Neuronal stem cell (in vitro differentiated cells): Measurements from ENCODE around the gene CMC4. TPM values are rescaled to one million over a fixed set of nuclear protein-coding genes. Genes with fewer than 3 reads are reported as not detected.
A peak's percentile ranks its signal among the peaks of the same experiment; 100 is the strongest.

Source experiments
- DNase-seq: peaks from one replicate; pipeline ENCODE4 v3.0.0-alpha.2; 2013; ENCODE audit warnings: low spot score
- H2AFZ ChIP-seq: one replicate; pipeline ENCODE4 v1.6.1; 2013; ENCODE audit warnings: mild to moderate bottlenecking, low read length, inconsistent platforms
- H2AK5ac ChIP-seq: 2 replicates; pipeline ENCODE4 v1.6.1; 2013; ENCODE audit warnings: low read depth, mild to moderate bottlenecking, inconsistent platforms, low read length, moderate library complexity, mixed read lengths
- H2BK120ac ChIP-seq: 2 replicates; pipeline ENCODE4 v1.6.1; 2013; ENCODE audit warnings: low read depth, mild to moderate bottlenecking, inconsistent platforms, low read length, moderate library complexity, mixed read lengths
- H2BK12ac ChIP-seq: one replicate; pipeline ENCODE4 v1.6.1; 2013; ENCODE audit warnings: low read length, inconsistent platforms
- H2BK15ac ChIP-seq: 2 replicates; pipeline ENCODE4 v1.6.1; 2013; ENCODE audit warnings: mild to moderate bottlenecking, low read length, inconsistent platforms, mixed read lengths
- H2BK5ac ChIP-seq: one replicate; pipeline ENCODE4 v1.6.1; 2013; ENCODE audit warnings: inconsistent platforms, mild to moderate bottlenecking, low read length, moderate library complexity
- H3K14ac ChIP-seq: one replicate; pipeline ENCODE4 v1.6.1; 2013; ENCODE audit warnings: low read length, inconsistent platforms
- H3K18ac ChIP-seq: 2 replicates; pipeline ENCODE4 v1.6.1; 2013; ENCODE audit warnings: low read length, inconsistent platforms
- H3K23ac ChIP-seq: 2 replicates; pipeline ENCODE4 v1.6.1; 2013; ENCODE audit warnings: low read depth, mild to moderate bottlenecking, mixed read lengths, low read length, inconsistent platforms; ENCODE audit not compliant: poor library complexity
- H3K27ac ChIP-seq: replicated peaks from 3 replicates; pipeline ENCODE4 v1.5.1; 2013; ENCODE audit warnings: low read length, inconsistent platforms
- H3K27me3 ChIP-seq, 3 experiments: 2 replicates each; pipeline ENCODE4 v1.6.1; 2013; ENCODE audit warnings: low read length in 3 of 3, mild to moderate bottlenecking in 2 of 3, inconsistent platforms in 1 of 3, low read depth in 1 of 3, mixed read lengths in 1 of 3, moderate library complexity in 1 of 3; ENCODE audit not compliant: control insufficient read depth in 3 of 3, insufficient read depth in 3 of 3
- H3K36me3 ChIP-seq, 2 donors: replicated peaks in 1 of 2; 2 replicates each; pipeline ENCODE4 v1.6.1; 2013; ENCODE audit warnings: low read length in 2 of 2; ENCODE audit not compliant: control insufficient read depth in 2 of 2, insufficient read depth in 2 of 2
- H3K4ac ChIP-seq: 2 replicates; pipeline ENCODE4 v1.6.1; 2013; ENCODE audit warnings: inconsistent platforms, mild to moderate bottlenecking, low read length, moderate library complexity
- H3K4me1 ChIP-seq, 2 donors: 1 replicate in 1 of 2; 2 replicates in 1 of 2; pipeline ENCODE4 v1.6.1; 2013; ENCODE audit warnings: low read length in 2 of 2, low read depth in 1 of 2; ENCODE audit not compliant: control insufficient read depth in 2 of 2, insufficient read depth in 1 of 2
- H3K4me2 ChIP-seq: one replicate; pipeline ENCODE4 v1.6.1; 2013; ENCODE audit warnings: mild to moderate bottlenecking, low read length, inconsistent platforms; ENCODE audit not compliant: insufficient read depth, poor library complexity, severe bottlenecking
- H3K4me3 ChIP-seq, 2 donors: 2 replicates each; pipeline ENCODE4 v1.5.1; 2013; ENCODE audit warnings: low read length in 2 of 2, mild to moderate bottlenecking in 2 of 2, inconsistent platforms in 1 of 2, moderate library complexity in 1 of 2
- H3K79me1 ChIP-seq: one replicate; pipeline ENCODE4 v1.6.1; 2013; ENCODE audit warnings: low read depth, mild to moderate bottlenecking, inconsistent platforms, low read length, moderate library complexity
- H3K9ac ChIP-seq: one replicate; pipeline ENCODE4 v1.6.1; 2013; ENCODE audit warnings: mild to moderate bottlenecking, low read depth, low read length, inconsistent platforms; ENCODE audit not compliant: poor library complexity
- H3K9me3 ChIP-seq, 2 donors: replicated peaks in 1 of 2; 2 replicates each; pipeline versions ENCODE3 to v1.6.1; 2013; ENCODE audit warnings: low read length in 2 of 2, mild to moderate bottlenecking in 2 of 2, inconsistent platforms in 1 of 2, low read depth in 1 of 2, mixed read lengths in 1 of 2, moderate library complexity in 1 of 2; ENCODE audit not compliant: control insufficient read depth in 2 of 2, insufficient read depth in 1 of 2
- H4K8ac ChIP-seq: one replicate; pipeline ENCODE4 v1.6.1; 2013; ENCODE audit warnings: low read depth, mild to moderate bottlenecking, inconsistent platforms, low read length, moderate library complexity
- H4K91ac ChIP-seq: one replicate; pipeline ENCODE4 v1.6.1; 2013; ENCODE audit warnings: low read length, low read depth, mild to moderate bottlenecking, inconsistent platforms; ENCODE audit not compliant: poor library complexity
- WGBS, 2 donors: extraction: QIAGEN DNeasy Blood & Tissue Kit; methylation state at CpG; one replicate each; pipeline ENCODE4 v1.1.7; 2013; ENCODE audit warnings: missing lambda C conversion rate in 2 of 2, mixed read lengths in 1 of 2; ENCODE audit not compliant: insufficient read length in 2 of 2, insufficient replicate concordance in 1 of 2; ENCODE audit errors: extremely low coverage in 2 of 2; 5-methylcytosine and 5-hydroxymethylcytosine counted together
- polyA plus RNA-seq, 2 experiments: library from polyadenylated mRNA; stranded (reverse); fragments of 200-250 nt; gene quantifications; one replicate each; pipeline ENCODE4 v1.2.3, GENCODE V29; 2013

The CMC4 gene
- polyA plus RNA-seq (2013, experiment 1 of 2) = 12.0 TPM
- polyA plus RNA-seq (2013, experiment 2 of 2) = 12.8 TPM

- H3K14ac ChIP-seq = no peak within 1 kb of the TSS
- no peak within 1 kb of the TSS for H2BK15ac ChIP-seq
- H3K23ac ChIP-seq = no peak within 1 kb of the TSS
- H3K18ac ChIP-seq = peak within 1 kb of the TSS; percentile 83
- no CpG with 5 or more reads among the region's 81 CpGs for whole genome bisulfite sequencing, 2 donors
- peak within 1 kb of the TSS; percentile 86 for H2AFZ ChIP-seq
- DNase-seq = peak; percentile 60
- H4K8ac ChIP-seq = no peak within 1 kb of the TSS
- H3K4me3 ChIP-seq = peak within 1 kb of the TSS; percentile 71 to 98
- H3K36me3 ChIP-seq = peaks cover 0 to 28% of the 10 kb centered on the region in 2 donors
- no peak within 1 kb of the TSS for H2BK120ac ChIP-seq
- H3K27ac ChIP-seq = peak within 1 kb of the TSS; percentile 67
- H3K4ac ChIP-seq = no peak within 1 kb of the TSS
- no peaks in the 10 kb centered on the region for H3K9me3 ChIP-seq
- H3K4me2 ChIP-seq = peak within 1 kb of the TSS; percentile 47
- no peaks in the 10 kb centered on the region for H3K27me3 ChIP-seq
- no peak within 1 kb of the TSS for H2BK12ac ChIP-seq
- H3K9ac ChIP-seq = peak within 1 kb of the TSS; percentile 78
- H4K91ac ChIP-seq = no peak within 1 kb of the TSS
- no peaks in the 10 kb centered on the region for H3K79me1 ChIP-seq
- peaks cover 1 to 5% of the 10 kb centered on the region in 2 donors for H3K4me1 ChIP-seq
- no peak within 1 kb of the TSS for H2BK5ac ChIP-seq
- no peak within 1 kb of the TSS for H2AK5ac ChIP-seq
These were observed at the start of gene CMC4, which contains the start of the genes BRCC3 and MTCP1 for GRCh38 chrX:155070975-155071693. TSS of gene CMC4 (minus strand) at chrX:155071136. CDS start at chrX:155064023, 7,113 bp downstream. TSS of gene BRCC3 (plus strand) at chrX:155071508. CDS start at chrX:155071528, 20 bp downstream. TSS of gene MTCP1 (minus strand) at chrX:155071136. CDS start at chrX:155066010, 5,126 bp downstream.

- Histone ChIP-seq H3K27ac (no peak overlapping the region), H2BK15ac (no peak overlapping the region), H3K79me1 (no peaks in the 10 kb centered on the region), H3K4ac (no peak overlapping the region), H3K23ac (no peak overlapping the region), H2BK120ac (no peak overlapping the region), H3K4me2 (no peak overlapping the region), H4K8ac (no peak overlapping the region), H3K4me1 (no peaks in the 10 kb centered on the region), H3K4me3 (no peak overlapping the region), H3K36me3 (peaks cover 0 to 34% of the 10 kb centered on the region in 2 donors), H2AK5ac (no peak overlapping the region), H3K27me3 (no peaks in the 10 kb centered on the region), H2BK5ac (no peak overlapping the region), H3K9ac (no peak overlapping the region), H2AFZ (no peak overlapping the region), H3K14ac (no peak overlapping the region), H3K9me3 (peaks cover 0 to 12% of the 10 kb centered on the region in 2 donors), H3K18ac (no peak overlapping the region), H4K91ac (no peak overlapping the region), H2BK12ac (no peak overlapping the region)
- WGBS, 2 donors = no CpG with 5 or more reads among the region's 1 CpG
- DNase-seq = no peak
These were observed 44.4 kb upstream of the CMC4 start for GRCh38 chrX:155115174-155115819.

GRCh38 chrX:155113097-155113496, 42.2 kb upstream of the CMC4 start:
- H2BK120ac ChIP-seq = no peak overlapping the region
- H3K36me3 ChIP-seq = peaks cover 0 to 21% of the 10 kb centered on the region in 2 donors
- H2BK5ac ChIP-seq = no peak overlapping the region
- no peak overlapping the region for H3K23ac ChIP-seq
- H4K8ac ChIP-seq = no peak overlapping the region
- H3K4ac ChIP-seq = no peak overlapping the region
- WGBS, 2 donors = no CpG with 5 or more reads among the region's 4 CpGs
- DNase-seq = no peak
- H3K4me2 ChIP-seq = no peak overlapping the region
- H3K9me3 ChIP-seq = peaks cover 0 to 12% of the 10 kb centered on the region in 2 donors
- no peak overlapping the region for H3K18ac ChIP-seq
- H3K27ac ChIP-seq = no peak overlapping the region
- H3K9ac ChIP-seq = no peak overlapping the region
- H3K27me3 ChIP-seq = no peaks in the 10 kb centered on the region
- H3K14ac ChIP-seq = no peak overlapping the region
- H2BK15ac ChIP-seq = no peak overlapping the region
- H3K4me3 ChIP-seq = no peak overlapping the region
- no peaks in the 10 kb centered on the region for H3K79me1 ChIP-seq
- no peak overlapping the region for H2AFZ ChIP-seq
- H2BK12ac ChIP-seq = no peak overlapping the region
- H3K4me1 ChIP-seq = no peaks in the 10 kb centered on the region
- H4K91ac ChIP-seq = no peak overlapping the region
- no peak overlapping the region for H2AK5ac ChIP-seq

- Histone ChIP-seq H3K4ac (no peak overlapping the region), H2BK5ac (no peak overlapping the region), H3K9me3 (peaks cover 0 to 12% of the 10 kb centered on the region in 2 donors), H3K23ac (no peak overlapping the region), H3K18ac (no peak overlapping the region), H2AFZ (no peak overlapping the region), H2BK15ac (no peak overlapping the region), H3K4me2 (no peak overlapping the region), H3K4me3 (no peak overlapping the region), H3K27me3 (no peaks in the 10 kb centered on the region), H2BK120ac (no peak overlapping the region), H3K79me1 (no peaks in the 10 kb centered on the region), H3K14ac (no peak overlapping the region), H4K91ac (no peak overlapping the region), H3K27ac (no peak overlapping the region), H2BK12ac (no peak overlapping the region), H3K9ac (no peak overlapping the region), H3K4me1 (no peaks in the 10 kb centered on the region), H4K8ac (no peak overlapping the region), H2AK5ac (no peak overlapping the region), H3K36me3 (peaks cover 0 to 16% of the 10 kb centered on the region in 2 donors)
- WGBS, 2 donors = no CpG with 5 or more reads among the region's 3 CpGs
- DNase-seq = no peak
These were observed 41.2 kb upstream of the CMC4 start for GRCh38 chrX:155112171-155112570.
